K562 treated with DMSO at 1 percent for 12 hours (cell line): ENCODE data around the gene PAPPA2. TPM values are rescaled to one million over a fixed set of nuclear protein-coding genes. Genes with fewer than 3 reads are reported as not detected.

ENCODE experiments used
- total RNA-seq: library from RNA; unstranded; fragments of 300-600 nt; gene quantifications from 2 replicates; pipeline ENCODE4 v1.2.3, GENCODE V29; 2022; ENCODE audit not compliant: insufficient read depth

Gene PAPPA2
- 0.15 and 0.97 TPM in 2 replicates for total RNA-seq

GRCh38 chr1:176462674-176463378, at the start of gene PAPPA2:
Gene PAPPA2 (plus strand): TSS chr1:176463175. CDS start chr1:176556323, 93,148 bp downstream.

